Nephron (organoid): ENCODE results near the gene MMP12.
A peak's percentile ranks its signal among the peaks of the same experiment; 100 is the strongest.

Source experiments
- H3K27ac Mint-ChIP-seq, 3 experiments: 2 replicates each; pipeline ENCODE4 v1.8.0; 2020; ENCODE audit warnings: mixed read lengths in 3 of 3, mild to moderate bottlenecking in 2 of 3, moderate library complexity in 1 of 3
- H3K27me3 Mint-ChIP-seq: 2 replicates; pipeline ENCODE4 v1.8.0; 2021; ENCODE audit warnings: low read depth, mild to moderate bottlenecking, moderate library complexity, mixed read lengths
- H3K36me3 Mint-ChIP-seq: 2 replicates; pipeline ENCODE4 v1.8.0; 2020; ENCODE audit warnings: low read depth, mixed read lengths
- H3K4me1 Mint-ChIP-seq: 2 replicates; pipeline ENCODE4 v1.8.0; 2020; ENCODE audit warnings: mixed read lengths
- H3K4me3 Mint-ChIP-seq, 3 experiments: 2 replicates each; pipeline ENCODE4 v1.8.0; 2020; ENCODE audit warnings: mild to moderate bottlenecking in 3 of 3, mixed read lengths in 3 of 3, moderate library complexity in 2 of 3
- H3K9me3 Mint-ChIP-seq: 2 replicates; pipeline ENCODE4 v1.8.0; 2020; ENCODE audit warnings: mixed read lengths
- TF ChIP-seq, protein P1 (sequence below), 3 experiments: fragments of 200-600 bp; sonication (generic); IDR thresholded peaks; one replicate each; pipeline ENCODE4 v1.5.0; 2021; ENCODE audit warnings: antibody characterized with exemption in 3 of 3; ENCODE audit not compliant: unreplicated experiment in 3 of 3

The MMP12 gene

DNA sequence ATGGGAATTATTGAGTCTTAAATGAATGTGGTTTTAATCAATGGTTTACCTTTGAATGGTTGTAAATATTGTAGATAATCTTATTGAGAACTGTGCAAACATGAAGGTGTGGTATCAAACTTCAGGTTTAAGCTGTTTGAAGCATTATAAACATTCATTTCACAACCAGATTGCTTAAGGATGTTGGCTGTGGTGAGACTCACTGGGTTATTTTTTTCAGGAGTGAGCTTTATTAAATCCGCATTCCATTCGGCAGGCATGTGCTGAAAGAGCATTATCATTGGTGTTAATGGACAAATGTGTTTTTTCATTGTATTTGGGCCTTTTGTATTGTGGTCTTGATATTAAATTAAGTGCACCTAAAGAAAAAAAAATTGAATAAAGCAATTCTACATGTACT, 41.1 kb downstream of the MMP12 start:
- Mint-ChIP-seq H3K4me3 (no peak overlapping the region), H3K27me3 (peaks cover 3% of the 10 kb centered on the region), H3K36me3 (no peaks in the 10 kb centered on the region), H3K27ac (no peak overlapping the region), H3K9me3 (no peaks in the 10 kb centered on the region), H3K4me1 (peaks cover 19% of the 10 kb centered on the region)
- TF ChIP-seq, protein P1, sequence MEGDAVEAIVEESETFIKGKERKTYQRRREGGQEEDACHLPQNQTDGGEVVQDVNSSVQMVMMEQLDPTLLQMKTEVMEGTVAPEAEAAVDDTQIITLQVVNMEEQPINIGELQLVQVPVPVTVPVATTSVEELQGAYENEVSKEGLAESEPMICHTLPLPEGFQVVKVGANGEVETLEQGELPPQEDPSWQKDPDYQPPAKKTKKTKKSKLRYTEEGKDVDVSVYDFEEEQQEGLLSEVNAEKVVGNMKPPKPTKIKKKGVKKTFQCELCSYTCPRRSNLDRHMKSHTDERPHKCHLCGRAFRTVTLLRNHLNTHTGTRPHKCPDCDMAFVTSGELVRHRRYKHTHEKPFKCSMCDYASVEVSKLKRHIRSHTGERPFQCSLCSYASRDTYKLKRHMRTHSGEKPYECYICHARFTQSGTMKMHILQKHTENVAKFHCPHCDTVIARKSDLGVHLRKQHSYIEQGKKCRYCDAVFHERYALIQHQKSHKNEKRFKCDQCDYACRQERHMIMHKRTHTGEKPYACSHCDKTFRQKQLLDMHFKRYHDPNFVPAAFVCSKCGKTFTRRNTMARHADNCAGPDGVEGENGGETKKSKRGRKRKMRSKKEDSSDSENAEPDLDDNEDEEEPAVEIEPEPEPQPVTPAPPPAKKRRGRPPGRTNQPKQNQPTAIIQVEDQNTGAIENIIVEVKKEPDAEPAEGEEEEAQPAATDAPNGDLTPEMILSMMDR (IDR thresholded peaks at IDR 0.05; ENCODE audit: unreplicated experiment in 3 of 3) = no peak

DNA sequence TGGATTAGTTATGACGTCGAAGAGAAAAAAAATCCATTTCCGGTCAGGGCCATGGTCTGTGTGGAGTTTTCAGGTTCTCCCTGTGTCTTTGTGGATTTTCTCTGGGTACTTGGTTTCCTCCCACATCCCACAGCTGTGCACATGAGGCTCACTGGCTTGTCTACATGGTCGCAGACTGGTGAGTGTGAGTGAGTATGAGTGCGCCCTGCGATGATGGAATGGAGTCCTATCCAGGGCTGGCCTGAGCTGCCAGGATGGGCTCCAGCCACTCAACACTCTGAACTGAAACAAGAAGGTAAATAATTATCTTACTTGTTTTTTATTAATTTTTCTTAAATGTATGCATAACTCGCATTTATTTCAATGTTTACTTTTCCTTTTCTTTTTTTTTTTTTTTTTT, 42.2 kb downstream of the MMP12 start:
- Mint-ChIP-seq H3K27ac (no peak overlapping the region), H3K4me1 (peaks cover 19% of the 10 kb centered on the region), H3K9me3 (no peaks in the 10 kb centered on the region), H3K4me3 (no peak overlapping the region), H3K36me3 (no peaks in the 10 kb centered on the region), H3K27me3 (no peaks in the 10 kb centered on the region)
- TF ChIP-seq, protein P1 (IDR thresholded peaks at IDR 0.05; ENCODE audit: unreplicated experiment in 3 of 3) = no peak

- peak overlapping the region in 1 of 3 experiments; percentile 70 for H3K27ac Mint-ChIP-seq
- TF ChIP-seq, protein P1 (IDR thresholded peaks at IDR 0.05; ENCODE audit: unreplicated experiment in 3 of 3) = no peak
- no peak overlapping the region for H3K4me3 Mint-ChIP-seq
- H3K36me3 Mint-ChIP-seq = no peaks in the 10 kb centered on the region
- no peaks in the 10 kb centered on the region for H3K27me3 Mint-ChIP-seq
- H3K9me3 Mint-ChIP-seq = peaks cover 4% of the 10 kb centered on the region
- H3K4me1 Mint-ChIP-seq = peaks cover 13% of the 10 kb centered on the region
Observed at GRCh38 chr11:102831489-102832440, 43.0 kb downstream of the MMP12 start.

GRCh38 chr11:102831128-102831488, 43.7 kb downstream of the MMP12 start:
- Mint-ChIP-seq H3K27ac (no peak overlapping the region), H3K4me1 (peaks cover 6% of the 10 kb centered on the region), H3K4me3 (no peak overlapping the region), H3K36me3 (no peaks in the 10 kb centered on the region), H3K9me3 (peaks cover 7% of the 10 kb centered on the region), H3K27me3 (no peaks in the 10 kb centered on the region)
- TF ChIP-seq, protein P1 (IDR thresholded peaks at IDR 0.05; ENCODE audit: unreplicated experiment in 3 of 3) = no peak

GRCh38 chr11:102830001-102830727, 44.6 kb downstream of the MMP12 start:
- H3K4me3 Mint-ChIP-seq = no peak overlapping the region

More at GRCh38 chr11:102830001-102830727, 44.6 kb downstream of the MMP12 start:
- no peaks in the 10 kb centered on the region for H3K27me3 Mint-ChIP-seq
- no peaks in the 10 kb centered on the region for H3K36me3 Mint-ChIP-seq
- H3K27ac Mint-ChIP-seq = no peak overlapping the region
- H3K4me1 Mint-ChIP-seq = no peaks in the 10 kb centered on the region
- peaks cover 10% of the 10 kb centered on the region for H3K9me3 Mint-ChIP-seq
- TF ChIP-seq, protein P1 (IDR thresholded peaks at IDR 0.05; ENCODE audit: unreplicated experiment in 3 of 3) = no peak
